A549 treated with AZD2906 at 1 μM for 4 hours (cell line): Measurements from ENCODE around the gene ENPP6. TPM values are rescaled to one million over a fixed set of nuclear protein-coding genes. Genes with fewer than 3 reads are reported as not detected.

Source experiments
- total RNA-seq: library from RNA; stranded (reverse); fragments of 200-300 nt; extraction: Qiagen RNA extraction; gene quantifications from 5 replicates; pipeline ENCODE4 v1.2.3, GENCODE V29; 2022

The ENPP6 gene
- total RNA-seq: not detected in 5 replicates

DNA sequence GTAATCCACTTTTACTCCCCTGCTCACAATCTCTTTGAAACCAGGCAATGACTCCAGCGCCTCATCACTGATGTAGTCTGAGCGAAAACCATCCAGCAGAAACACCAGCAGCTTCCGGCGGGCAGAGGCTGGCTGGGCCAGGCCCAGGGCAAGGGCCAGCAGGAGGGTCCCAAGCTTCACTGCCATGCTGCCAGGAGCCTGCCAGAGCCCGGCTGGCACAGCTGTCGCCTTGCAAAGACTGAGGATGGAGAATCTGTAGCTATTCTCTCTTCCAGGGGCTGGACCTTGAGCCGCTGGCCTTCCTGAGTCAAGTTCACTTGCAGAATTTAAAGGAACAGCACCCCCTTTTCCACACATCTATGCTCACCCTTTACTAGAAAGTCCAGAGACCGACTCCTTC, at the start of gene ENPP6:
Gene ENPP6, minus strand, starts transcription at position 240 of the 400 bp plus-strand sequence. Its CDS starts 54 bp downstream, at position 186.

